Mucosa of rectum (tissue), 2 donors: ENCODE measurements around the gene ULBP2.
"Not testable (repeated sequence)": the region's sequence is repeated elsewhere in the genome, so short reads cannot be mapped to it uniquely, and the experiment has no call there.

ENCODE experiments used
- H3K27ac ChIP-seq, 2 donors: one replicate each; pipeline ENCODE4 v1.7.0; 2013; ENCODE audit warnings: inconsistent platforms in 2 of 2, low read depth in 2 of 2, low read length in 2 of 2
- H3K27me3 ChIP-seq, 2 donors: one replicate each; pipeline ENCODE4 v1.7.0; 2013; ENCODE audit warnings: low read length in 2 of 2; ENCODE audit not compliant: control insufficient read depth in 2 of 2, insufficient read depth in 2 of 2
- H3K36me3 ChIP-seq, 2 donors: one replicate each; pipeline ENCODE4 v1.7.0; 2013; ENCODE audit warnings: low read length in 2 of 2; ENCODE audit not compliant: control insufficient read depth in 2 of 2, insufficient read depth in 2 of 2
- H3K4me1 ChIP-seq, 2 donors: one replicate each; pipeline ENCODE4 v1.7.0; 2013; ENCODE audit warnings: low read length in 2 of 2, mild to moderate bottlenecking in 1 of 2; ENCODE audit not compliant: control insufficient read depth in 2 of 2, insufficient read depth in 2 of 2
- H3K4me3 ChIP-seq, 2 donors: one replicate each; pipeline ENCODE4 v1.7.0; 2013; ENCODE audit warnings: low read length in 2 of 2
- H3K9ac ChIP-seq, 2 donors: one replicate each; pipeline ENCODE4 v1.7.0; 2013; ENCODE audit warnings: low read length in 2 of 2, low read depth in 1 of 2, mild to moderate bottlenecking in 1 of 2
- H3K9me3 ChIP-seq, 2 donors: one replicate each; pipeline ENCODE4 v1.7.0; 2013; ENCODE audit warnings: low read length in 2 of 2; ENCODE audit not compliant: control insufficient read depth in 2 of 2
- donor health status: healthy.
- donor health status: Normal muscosa, but diverticular disease.

ULBP2 gene

GRCh38 chr6:149938013-149938570 is 3.7 kb upstream of the ULBP2 start:
- H3K9me3 ChIP-seq, H3K27ac ChIP-seq, H3K36me3 ChIP-seq, H3K9ac ChIP-seq: not testable (repeated sequence)
- Histone ChIP-seq H3K4me3 (peak overlapping the region; percentile 59 to 63), H3K27me3 (peaks cover 73 to 84% of the 10 kb centered on the region in 2 donors), H3K4me1 (peaks cover 14 to 22% of the 10 kb centered on the region in 2 donors)

GRCh38 chr6:149938571-149939355 is 3.1 kb upstream of the ULBP2 start:
- Histone ChIP-seq H3K4me3 (peak overlapping the region; percentile 59 to 63), H3K9me3 (no peaks in the 10 kb centered on the region), H3K9ac (peak overlapping the region in 1 of 2 donors; percentile 15), H3K36me3 (no peaks in the 10 kb centered on the region), H3K27ac (no peak overlapping the region), H3K4me1 (peaks cover 14 to 22% of the 10 kb centered on the region in 2 donors), H3K27me3 (peaks cover 72 to 77% of the 10 kb centered on the region in 2 donors)

GRCh38 chr6:149939356-149939648 is 2.5 kb upstream of the ULBP2 start:
- H3K36me3 ChIP-seq = no peaks in the 10 kb centered on the region
- H3K27ac ChIP-seq = no peak overlapping the region
- no peaks in the 10 kb centered on the region for H3K9me3 ChIP-seq
- no peak overlapping the region for H3K9ac ChIP-seq
- H3K4me3 ChIP-seq = no peak overlapping the region
- H3K4me1 ChIP-seq = peaks cover 14 to 22% of the 10 kb centered on the region in 2 donors
- peaks cover 71 to 74% of the 10 kb centered on the region in 2 donors for H3K27me3 ChIP-seq

- H3K27me3 ChIP-seq = peaks cover 64 to 66% of the 10 kb centered on the region in 2 donors
- H3K4me3 ChIP-seq = no peak overlapping the region
- no peak overlapping the region for H3K9ac ChIP-seq
- H3K27ac ChIP-seq = no peak overlapping the region
- H3K9me3 ChIP-seq = no peaks in the 10 kb centered on the region
- H3K36me3 ChIP-seq = no peaks in the 10 kb centered on the region
- peaks cover 14 to 22% of the 10 kb centered on the region in 2 donors for H3K4me1 ChIP-seq
These were observed 1.7 kb upstream of the ULBP2 start for GRCh38 chr6:149939909-149940671.

GRCh38 chr6:149940672-149940982 is 1.2 kb upstream of the ULBP2 start:
- Histone ChIP-seq H3K36me3 (no peaks in the 10 kb centered on the region), H3K27me3 (peaks cover 58 to 61% of the 10 kb centered on the region in 2 donors), H3K9me3 (no peaks in the 10 kb centered on the region), H3K4me1 (peaks cover 14 to 22% of the 10 kb centered on the region in 2 donors), H3K27ac (no peak overlapping the region), H3K9ac (no peak overlapping the region), H3K4me3 (no peak overlapping the region)

GRCh38 chr6:149942461-149942829 is 631 bp downstream of the ULBP2 start:
- Histone ChIP-seq H3K4me3 (no peak overlapping the region), H3K4me1 (peaks cover 14 to 22% of the 10 kb centered on the region in 2 donors), H3K36me3 (no peaks in the 10 kb centered on the region), H3K27me3 (peaks cover 40 to 44% of the 10 kb centered on the region in 2 donors), H3K27ac (no peak overlapping the region), H3K9me3 (no peaks in the 10 kb centered on the region), H3K9ac (no peak overlapping the region)

- peaks cover 12 to 19% of the 10 kb centered on the region in 2 donors for H3K4me1 ChIP-seq
- not testable (repeated sequence) for H3K9me3 ChIP-seq, H3K9ac ChIP-seq, H3K36me3 ChIP-seq, H3K27ac ChIP-seq, H3K4me3 ChIP-seq
- peaks cover 35 to 38% of the 10 kb centered on the region in 2 donors for H3K27me3 ChIP-seq
These were observed 1.5 kb downstream of the ULBP2 start for GRCh38 chr6:149943321-149943720.

- Histone ChIP-seq H3K4me1 (peaks cover 2 to 10% of the 10 kb centered on the region in 2 donors), H3K27me3 (peaks cover 18 to 25% of the 10 kb centered on the region in 2 donors)
- H3K27ac ChIP-seq, H3K9ac ChIP-seq, H3K4me3 ChIP-seq, H3K9me3 ChIP-seq, H3K36me3 ChIP-seq: not testable (repeated sequence)
These were observed 3.5 kb downstream of the ULBP2 start for GRCh38 chr6:149945276-149945675.

- H3K4me3 ChIP-seq, H3K27ac ChIP-seq, H3K9ac ChIP-seq, H3K4me1 ChIP-seq, H3K36me3 ChIP-seq, H3K9me3 ChIP-seq: not testable (repeated sequence)
- H3K27me3 ChIP-seq = peaks cover 21 to 28% of the 10 kb centered on the region in 2 donors
These were observed 4.8 kb downstream of the ULBP2 start for GRCh38 chr6:149946631-149947030.

GRCh38 chr6:149947533-149947932 is 5.7 kb downstream of the ULBP2 start:
- peaks cover 20 to 33% of the 10 kb centered on the region in 2 donors for H3K27me3 ChIP-seq
- H3K36me3 ChIP-seq, H3K9ac ChIP-seq: not testable (repeated sequence)

More at GRCh38 chr6:149947533-149947932, 5.7 kb downstream of the ULBP2 start:
- H3K9me3 ChIP-seq, H3K4me1 ChIP-seq, H3K27ac ChIP-seq, H3K4me3 ChIP-seq: not testable (repeated sequence)
